HFF-Myc (cell line): ENCODE measurements around the gene TMEM63B.
A peak's percentile ranks its signal among the peaks of the same experiment; 100 is the strongest.

Experiments
- DNase-seq: peaks from one replicate; pipeline ENCODE4 v3.0.0-alpha.2; 2011; ENCODE audit warnings: low read depth; ENCODE audit errors: extremely low read depth
- H3K4me3 ChIP-seq: replicated peaks from 2 replicates; pipeline ENCODE4 v1.5.1; 2011; ENCODE audit warnings: low read depth, mild to moderate bottlenecking, control low read depth, low read length
- CTCF ChIP-seq: IDR thresholded peaks from 2 replicates; pipeline ENCODE4 v1.5.1; 2012; ENCODE audit warnings: mild to moderate bottlenecking, low read depth, low read length, control low read depth; ENCODE audit errors: missing control alignments

Gene TMEM63B

GRCh38 chr6:44128020-44128917 is 915 bp downstream of the TMEM63B start:
- peak overlapping the region; percentile 74 for H3K4me3 ChIP-seq
- TF ChIP-seq CTCF = no peak
- no peak for DNase-seq

DNA sequence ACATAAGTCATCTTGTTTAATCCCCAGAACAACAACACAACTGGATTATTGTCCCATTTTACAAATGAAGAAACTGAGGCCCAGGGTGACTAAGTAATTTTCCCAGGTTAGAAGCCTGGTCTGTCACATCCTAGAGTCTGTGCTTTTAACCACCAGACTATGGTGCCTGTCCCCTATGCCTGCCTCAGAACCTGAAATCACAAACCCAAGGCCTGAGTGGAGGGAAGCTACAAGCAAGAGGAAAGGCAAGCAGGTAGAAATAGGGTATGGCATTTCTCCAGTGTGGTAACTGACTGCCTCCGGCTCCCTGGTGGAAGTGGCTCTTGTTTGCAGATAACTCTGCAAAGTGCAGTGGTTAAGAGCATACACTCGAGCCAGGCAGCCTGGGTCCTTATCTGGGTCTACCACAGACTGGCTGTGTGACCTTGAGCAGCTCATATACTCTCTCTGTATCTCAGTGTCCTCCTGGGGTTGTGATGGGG is 2.5 kb downstream of the TMEM63B start:
- H3K4me3 ChIP-seq = no peak overlapping the region
- TF ChIP-seq CTCF = no peak
- DNase-seq = no peak

DNA sequence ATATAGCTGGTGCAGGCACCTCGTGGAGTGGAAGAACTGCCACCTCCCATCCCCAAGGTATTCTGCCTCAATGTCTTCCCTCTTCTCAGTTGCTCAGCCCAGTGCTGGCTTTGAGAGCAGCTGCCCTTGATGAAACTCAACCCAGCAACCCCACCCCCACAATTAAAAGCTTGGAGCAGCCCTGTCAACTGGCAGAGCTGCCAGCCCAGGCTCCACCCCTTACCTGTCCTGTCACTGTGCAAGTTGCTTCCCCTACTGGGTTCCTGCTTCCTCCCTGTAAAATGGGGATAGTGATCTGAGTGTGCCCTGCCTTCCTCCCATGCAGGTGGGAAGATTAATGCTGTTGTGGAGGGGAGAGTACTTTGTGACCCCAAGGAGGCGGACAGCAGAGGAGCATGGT is 4.5 kb downstream of the TMEM63B start:
- DNase-seq = no peak
- TF ChIP-seq CTCF = no peak
- H3K4me3 ChIP-seq = no peak overlapping the region

GRCh38 chr6:44132476-44132875 is 5.1 kb downstream of the TMEM63B start:
- DNase-seq = no peak
- TF ChIP-seq CTCF = no peak
- no peak overlapping the region for H3K4me3 ChIP-seq

DNA sequence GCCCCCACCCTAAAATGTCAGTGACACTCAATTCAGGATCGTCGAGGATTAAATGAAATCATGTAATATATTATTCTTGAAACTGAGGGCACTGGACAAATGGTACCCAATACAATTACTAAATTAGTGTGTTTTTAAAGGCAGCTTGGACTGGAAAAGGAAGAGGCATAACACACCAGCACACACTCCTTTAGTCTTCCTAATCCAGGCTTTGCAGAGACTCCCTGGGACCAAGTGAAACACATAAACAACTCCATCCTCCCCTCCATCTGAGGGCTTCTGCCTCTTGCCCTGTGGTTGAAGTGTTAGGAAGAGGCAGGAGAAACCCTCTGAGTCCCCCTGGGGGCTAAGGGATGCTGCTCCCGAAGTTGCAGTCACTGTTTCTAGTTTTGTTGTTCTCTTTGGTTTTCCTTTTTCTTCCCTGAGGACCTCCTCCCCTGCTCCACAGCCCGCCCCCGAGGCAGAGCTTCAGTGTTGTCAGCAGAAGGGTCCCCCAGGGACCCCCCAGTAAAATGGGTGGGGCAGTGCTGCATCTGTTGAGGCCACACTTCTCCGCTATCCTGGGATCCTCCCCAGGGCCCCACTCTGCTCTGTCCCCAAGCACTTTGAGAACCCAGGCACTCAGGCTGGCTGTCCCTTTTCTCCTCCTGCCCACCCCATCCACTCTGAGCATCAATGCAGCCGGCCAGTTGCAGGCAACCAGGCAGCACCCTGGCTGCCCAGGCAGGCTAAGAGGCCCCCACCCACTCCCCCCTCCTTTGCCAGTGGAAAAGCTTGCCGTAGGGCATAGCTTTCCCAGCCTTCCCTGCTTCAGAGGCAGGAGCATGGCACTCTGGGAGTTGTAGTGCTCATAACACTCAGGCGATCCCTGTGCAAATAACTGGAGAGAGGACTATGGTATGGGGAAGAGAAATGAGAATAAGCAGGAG is 5.9 kb downstream of the TMEM63B start:
- H3K4me3 ChIP-seq = no peak overlapping the region
- TF ChIP-seq CTCF = peak; percentile 4
- no peak for DNase-seq

DNA sequence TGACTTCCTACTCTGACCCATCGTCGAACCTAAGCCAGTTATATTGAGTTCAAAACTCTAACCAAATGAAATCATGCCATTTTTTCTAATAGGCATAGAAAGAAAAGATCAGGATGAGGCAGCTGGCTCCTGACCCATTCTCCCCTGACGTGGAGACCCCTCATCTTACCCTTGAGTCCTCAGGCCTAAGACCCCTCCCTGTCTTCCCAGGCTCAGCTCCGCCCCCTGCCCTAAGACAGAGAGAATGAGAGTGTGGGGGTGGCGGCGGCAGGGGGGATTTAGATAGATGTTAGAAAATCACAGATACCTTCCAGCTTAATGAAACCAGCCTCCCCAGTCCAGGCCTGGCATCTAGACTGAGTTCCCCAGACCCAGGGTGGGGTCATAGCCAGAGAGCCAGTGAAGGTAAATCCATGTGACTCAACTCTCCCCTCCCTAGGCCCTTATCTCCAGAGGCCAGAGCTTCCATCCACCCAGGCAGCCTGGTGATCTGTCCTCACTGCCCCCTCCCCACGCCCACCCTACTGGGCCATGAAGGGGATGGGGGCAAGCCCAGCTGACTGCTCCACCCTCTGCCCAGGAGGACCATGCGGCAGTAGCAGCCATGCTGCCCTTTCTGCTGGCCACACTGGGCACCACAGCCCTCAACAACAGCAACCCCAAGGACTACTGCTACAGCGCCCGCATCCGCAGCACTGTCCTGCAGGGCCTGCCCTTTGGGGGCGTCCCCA is 6.8 kb downstream of the TMEM63B start:
- TF ChIP-seq CTCF = no peak
- no peak overlapping the region for H3K4me3 ChIP-seq
- DNase-seq = no peak
